Fibroblast of gingiva (primary cell): ENCODE results near the gene MTFR2.
"Not testable (repeated sequence)": the region's sequence is repeated elsewhere in the genome, so short reads cannot be mapped to it uniquely, and the experiment has no call there.

ENCODE experiments used
- DNase-seq: peaks from one replicate; pipeline ENCODE4 v3.0.0-alpha.2; 2011; ENCODE audit warnings: low read depth

MTFR2 gene

DNA sequence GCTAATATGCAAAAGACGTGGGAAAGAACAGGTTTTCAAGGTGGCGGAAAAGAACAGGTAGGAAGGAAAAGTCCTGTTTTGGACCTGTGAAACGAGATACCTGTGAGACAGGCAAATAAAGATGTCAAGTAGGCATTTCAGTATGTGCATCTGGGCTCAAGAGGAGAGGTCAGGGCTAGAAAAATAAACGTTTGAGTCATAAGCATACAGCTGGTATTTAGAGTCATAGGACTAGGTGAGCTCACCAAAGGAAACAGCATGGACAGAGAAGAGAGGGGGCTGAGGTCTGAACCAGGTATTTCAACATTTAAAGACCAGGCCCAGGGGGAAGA is 14.9 kb downstream of the MTFR2 start:
- no peak for DNase-seq

DNA sequence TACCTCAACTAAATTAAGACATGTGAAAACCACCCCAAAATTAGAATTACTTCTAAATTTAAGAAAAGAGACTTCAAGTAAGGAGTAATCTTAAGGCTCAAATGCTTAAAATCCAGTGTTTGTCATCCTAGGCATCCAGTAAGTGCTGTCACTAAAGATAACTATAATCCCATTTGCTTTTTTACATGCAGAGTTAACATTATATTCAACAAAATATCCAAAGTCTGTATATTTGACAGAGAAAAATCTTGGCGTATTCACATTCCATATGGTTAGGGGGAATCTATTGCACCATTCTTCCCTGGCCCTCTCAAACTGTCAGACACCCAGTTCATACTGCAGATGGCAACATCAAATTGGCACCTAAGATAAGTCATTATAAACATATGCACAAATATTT is 17.4 kb downstream of the MTFR2 start:
- no peak for DNase-seq

DNA sequence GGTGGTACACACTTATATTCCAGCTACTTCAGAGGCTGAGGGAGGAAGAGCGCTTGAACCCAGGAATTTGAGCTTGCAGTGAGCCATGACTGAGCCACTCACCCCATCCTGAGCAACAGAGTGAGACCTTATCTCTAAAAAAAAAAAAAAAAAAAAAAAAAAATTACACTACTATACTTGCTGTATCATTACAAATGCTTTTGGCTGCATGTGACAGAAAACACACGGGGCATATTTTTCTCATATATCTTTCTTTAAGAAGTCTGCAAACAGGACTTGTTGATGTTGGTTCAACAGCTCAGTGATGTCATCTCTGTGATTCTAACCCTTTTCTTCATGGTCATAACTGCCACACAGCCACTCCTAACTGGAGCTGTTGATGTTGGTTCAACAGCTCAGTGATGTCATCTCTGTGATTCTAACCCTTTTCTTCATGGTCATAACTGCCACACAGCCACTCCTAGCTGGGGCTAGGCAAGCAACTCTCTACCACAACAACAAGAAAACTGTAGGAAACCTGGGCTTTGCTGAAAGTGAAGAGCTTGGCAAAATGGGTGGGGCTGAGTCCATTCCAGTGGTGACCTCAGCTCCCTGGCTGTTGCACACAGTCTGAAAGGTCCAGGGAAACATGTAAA is 19.8 kb downstream of the MTFR2 start:
- DNase-seq, result no peak

DNA sequence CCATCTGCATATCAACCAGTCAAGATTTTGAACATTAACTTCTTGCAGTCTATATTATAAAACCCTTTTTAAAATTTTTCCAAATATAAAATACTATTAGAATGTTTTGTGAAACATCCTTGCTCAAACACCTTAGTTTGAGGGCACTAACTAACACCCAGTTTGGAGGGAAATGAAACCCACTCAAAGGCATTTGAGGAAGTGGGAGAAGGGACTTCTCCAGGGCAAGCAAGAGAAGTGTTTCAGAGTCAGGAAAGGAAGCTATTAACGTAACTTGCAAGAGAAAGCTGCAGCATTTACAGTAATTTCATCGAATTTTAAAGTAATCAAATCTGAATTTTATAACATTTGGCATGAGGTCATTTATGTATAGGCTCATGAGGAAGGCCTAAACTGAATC is 21.3 kb downstream of the MTFR2 start:
- DNase-seq, result no peak

DNA sequence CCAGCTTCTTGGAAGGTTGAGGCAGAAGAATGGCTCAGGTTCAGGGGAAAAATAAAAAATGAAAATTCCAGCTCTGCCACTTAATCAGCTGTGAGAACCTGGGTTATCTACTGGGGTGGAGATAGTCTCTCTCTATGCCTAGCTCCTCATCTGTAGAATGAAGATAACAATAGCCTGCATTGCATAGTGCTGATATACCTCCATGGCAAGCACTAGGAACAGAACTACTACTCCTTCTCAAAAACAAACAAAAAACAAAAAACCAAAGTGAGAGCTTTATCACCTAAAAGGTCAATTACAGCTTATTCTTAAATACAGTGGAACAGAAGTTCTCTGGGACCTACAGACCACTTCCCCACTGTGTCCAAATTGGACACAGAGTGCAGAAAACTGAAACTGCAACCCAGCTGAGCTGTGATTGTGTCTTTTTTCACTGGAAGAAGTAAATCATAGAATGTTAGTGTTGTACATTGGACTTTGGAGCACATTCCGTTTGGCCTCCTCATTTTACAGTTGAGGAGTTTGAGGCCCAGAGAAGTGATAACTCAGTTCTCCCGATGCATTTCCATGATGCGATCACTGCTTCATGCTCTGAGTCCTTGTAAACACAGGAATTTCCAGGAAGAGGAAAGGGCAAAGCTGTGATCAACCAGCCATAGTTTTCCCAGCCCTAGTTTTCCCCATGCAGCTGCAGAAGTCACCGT is 23.3 kb downstream of the MTFR2 start:
- DNase-seq, result no peak

DNA sequence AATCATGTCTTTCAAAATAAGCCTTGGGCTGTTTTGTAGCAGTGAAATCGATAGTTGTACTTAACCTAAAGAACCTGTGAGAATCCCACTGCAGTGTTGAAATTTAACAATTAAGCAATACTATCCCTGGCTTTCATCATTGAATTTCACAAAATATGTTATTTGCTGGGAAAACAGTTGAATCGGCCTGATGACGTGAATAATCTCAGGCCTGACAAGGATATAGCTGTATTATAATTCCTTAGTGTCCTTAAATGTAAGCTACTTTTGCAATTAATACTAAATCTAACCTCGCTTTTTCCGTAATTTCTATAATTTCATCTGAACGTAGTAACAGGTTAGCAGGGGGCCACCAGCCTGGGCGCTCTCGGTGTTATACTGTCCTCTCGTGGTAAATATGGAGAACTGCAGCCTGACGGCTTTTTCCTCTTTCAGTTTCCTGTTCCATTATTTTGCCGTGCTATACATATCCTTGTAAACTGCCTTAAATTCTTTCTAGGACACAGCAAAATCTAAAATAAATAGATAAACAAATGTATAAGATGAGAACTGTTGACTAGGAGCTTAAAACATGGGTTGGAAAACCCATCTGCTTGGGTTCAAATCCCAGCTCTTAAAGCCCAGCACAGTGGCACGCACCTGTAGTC is 24.0 kb downstream of the MTFR2 start:
- DNase-seq, result peak; percentile 73

DNA sequence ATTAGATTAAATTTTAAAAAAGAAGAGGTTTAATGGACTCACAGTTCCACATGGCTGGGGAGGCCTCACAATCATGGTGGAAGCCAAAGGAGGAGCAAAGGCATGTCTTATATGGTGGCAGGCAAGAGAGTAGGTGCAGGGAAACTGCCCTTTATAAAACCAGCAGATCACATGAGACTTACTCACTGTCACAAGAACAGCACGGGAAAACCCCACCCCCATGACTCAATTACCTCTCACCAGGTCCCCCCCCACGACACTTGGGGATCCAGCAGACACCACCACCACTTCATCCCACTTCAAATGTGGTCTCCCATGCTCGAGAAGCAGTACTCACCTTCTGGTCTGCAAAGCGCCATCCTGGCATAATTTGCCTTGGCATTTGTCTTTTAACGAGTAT is 24.6 kb downstream of the MTFR2 start:
- no peak for DNase-seq

DNA sequence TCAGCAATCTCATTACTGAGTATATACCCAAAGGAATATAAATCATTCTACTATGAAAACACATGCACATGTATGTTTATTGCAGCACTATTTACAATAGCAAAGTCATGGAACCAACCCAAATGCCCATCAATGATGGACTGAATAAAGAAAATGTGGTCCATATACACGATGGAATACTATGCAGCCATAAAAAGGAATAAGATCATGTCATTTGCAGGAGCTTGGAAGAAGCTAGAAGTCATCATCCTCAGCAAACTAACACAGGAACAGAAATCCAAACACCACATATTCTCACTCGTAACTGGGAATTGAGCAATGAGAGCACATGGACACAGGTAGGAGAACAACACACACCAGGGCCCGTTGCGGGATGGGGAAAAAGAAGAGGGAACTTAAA is 25.1 kb downstream of the MTFR2 start:
- not testable (repeated sequence) for DNase-seq

DNA sequence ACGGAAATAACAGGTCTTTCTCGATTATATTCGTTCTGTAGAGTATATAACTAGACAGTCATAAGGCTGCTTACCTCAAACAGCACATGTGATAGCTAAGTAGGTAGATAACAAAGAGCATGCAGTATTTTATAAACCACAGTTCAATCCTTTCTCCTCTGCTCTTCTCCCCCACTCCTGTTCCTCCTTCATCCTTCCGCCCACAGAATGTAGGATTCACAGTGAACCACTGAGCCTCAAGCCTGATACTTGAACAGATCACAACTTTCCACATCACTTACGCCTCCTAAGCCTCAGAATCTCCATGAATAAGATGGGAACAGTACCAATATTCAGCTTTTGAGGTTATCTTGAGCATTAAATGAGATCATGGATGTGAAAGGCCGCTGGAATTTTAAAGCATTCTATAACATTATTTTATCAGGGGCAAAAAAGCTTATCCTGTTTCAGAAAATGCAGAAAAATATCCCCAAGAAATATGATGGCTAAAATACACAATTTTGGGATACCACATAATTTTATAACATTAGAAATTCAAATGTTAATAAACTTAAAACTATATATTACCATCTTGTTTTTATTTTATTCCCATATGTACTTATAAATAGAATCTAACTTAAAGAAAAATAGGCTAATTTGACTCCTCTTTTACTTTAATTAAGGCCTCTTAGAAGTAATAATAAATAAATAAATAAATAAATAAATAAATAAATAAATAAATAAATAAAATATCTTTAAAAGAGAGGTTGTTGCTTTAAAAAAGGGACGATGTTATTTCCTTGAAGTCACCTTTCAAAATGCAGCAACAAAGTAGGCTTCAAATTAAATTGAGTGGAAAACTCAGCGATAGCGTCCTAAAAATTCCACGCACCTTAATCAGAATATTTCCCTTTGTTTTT is 33.4 kb downstream of the MTFR2 start:
- no peak for DNase-seq

DNA sequence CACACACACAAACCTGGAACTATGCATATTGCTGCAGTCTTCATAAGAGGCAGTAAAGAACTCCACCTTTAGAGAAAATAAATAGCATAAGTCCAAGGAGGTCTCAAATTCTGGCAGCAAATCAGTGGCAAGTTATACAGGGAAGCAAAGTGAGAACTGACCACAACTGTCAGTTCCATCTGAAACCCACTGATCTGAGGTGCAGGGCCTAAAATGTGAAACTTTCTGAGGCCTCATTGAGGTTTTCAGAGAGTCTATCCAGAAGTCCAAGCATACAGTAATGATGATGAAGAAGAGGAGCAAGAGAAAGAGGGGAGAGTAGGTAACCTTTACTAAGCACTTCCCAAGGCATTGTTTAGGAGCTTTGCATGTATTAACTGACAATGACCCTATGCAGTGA is 36.3 kb downstream of the MTFR2 start:
- no peak for DNase-seq

DNA sequence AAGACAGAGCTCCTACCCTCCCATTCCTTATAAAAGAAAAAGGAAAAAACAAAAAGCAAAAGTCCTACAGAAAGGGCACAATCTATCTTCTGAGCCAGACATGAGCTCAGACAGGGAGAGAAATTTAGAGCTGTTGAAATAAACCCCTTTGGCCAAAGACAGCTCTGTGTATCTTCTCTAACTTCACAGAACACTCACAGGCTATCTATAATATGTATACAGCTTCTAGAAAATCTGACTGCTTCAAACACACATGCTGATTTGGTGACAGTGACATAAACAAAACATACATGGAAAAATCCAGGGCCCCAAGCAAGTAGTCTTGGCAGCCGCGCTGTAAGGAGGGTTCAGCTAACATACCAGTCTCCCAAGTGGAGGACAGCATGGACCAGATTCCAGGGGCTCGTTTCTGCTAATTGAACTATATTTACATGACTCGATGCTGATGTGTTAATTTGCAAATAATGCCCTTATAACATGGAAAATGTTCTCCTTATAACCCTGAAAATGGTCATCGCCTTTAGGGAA is 37.0 kb downstream of the MTFR2 start:
- no peak for DNase-seq

DNA sequence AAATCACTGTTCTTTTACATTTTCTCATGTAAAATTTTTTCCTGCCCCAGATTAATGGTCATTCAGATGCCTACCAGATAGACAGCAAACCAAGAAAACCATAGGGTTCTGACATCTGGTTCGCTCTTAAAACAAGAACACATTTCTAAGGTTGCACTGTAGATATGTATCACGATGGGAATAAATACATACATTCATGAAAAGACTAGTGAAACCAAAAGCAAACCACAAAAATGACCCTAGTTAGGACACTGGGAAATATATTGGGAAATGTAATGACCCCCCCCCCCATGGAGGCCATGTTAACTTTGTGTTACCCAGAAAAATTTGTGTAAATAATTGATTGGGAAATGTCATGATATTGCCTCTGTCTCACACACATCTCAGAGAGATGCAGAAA is 37.5 kb downstream of the MTFR2 start:
- DNase-seq, result no peak

DNA sequence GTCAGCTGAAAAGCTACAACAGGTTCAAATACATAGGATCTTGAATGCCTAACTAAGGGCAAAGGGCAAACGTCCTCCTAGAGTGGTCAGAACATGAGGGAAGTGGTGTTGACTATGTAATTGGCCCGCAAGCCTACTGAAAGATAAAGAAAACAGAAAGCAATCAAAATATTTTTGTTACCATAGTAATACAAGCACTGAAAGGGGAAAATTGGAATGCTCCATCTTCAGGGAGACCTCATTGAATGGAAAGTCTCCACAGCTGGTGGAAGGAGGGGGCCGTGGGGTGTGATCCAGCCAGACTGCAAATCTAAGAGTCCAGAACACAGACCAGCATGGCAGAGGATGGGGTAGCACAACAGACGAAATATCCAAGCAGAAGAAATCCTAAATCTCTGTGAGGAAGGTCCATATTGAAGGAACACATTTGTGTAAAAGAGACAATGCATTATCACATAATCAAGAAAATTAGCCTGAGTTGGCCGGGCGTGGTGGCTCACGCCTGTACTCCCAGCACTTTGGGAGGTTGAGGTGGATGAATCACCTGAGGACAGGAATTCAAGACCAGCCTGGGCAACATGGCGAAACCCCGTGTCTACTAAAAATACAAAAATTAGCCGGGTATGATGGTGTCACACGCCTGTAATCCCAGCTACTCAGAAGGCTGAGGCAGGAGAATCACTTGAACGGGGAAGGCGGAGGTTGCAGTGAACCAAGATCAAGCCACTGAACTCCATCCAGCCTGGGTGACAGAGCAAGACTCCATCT is 39.5 kb downstream of the MTFR2 start:
- no peak for DNase-seq

DNA sequence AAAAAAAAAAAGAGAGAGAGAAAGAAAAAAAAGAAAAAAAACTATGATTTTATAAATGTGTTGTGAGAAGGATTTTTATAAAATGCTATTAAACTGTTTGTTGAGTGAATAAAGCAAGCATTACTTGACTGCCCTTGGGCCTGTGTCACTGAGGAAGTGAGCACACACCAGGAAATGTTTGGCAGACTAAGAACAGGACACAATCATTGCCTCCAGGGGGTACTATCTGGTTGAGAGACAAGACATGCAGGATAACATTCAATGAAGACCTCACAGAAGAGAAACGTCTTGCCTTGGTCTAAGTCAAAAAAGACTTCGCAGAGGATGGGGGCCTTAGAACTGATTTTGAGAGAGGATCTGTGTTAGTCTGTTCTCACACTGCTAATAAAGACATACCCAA is 40.6 kb downstream of the MTFR2 start:
- DNase-seq, result no peak

DNA sequence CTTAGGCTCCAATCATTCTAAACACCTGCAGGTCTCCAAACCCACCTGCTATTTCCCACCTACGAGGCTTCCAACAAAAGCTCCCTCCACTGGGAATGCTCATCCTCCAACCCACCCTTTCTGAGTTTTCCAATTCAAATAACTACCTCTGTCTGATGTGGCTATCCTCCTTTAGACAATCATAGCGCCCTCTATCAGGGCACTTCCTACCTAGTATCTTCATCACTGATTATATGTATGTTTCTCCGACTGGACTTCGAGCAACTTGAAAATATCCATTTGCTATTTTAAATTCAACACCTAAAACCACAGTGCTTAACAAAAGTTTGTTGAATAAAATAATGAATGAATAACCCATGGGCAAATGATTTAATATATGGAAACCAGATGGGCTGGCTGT is 41.3 kb downstream of the MTFR2 start:
- no peak for DNase-seq

DNA sequence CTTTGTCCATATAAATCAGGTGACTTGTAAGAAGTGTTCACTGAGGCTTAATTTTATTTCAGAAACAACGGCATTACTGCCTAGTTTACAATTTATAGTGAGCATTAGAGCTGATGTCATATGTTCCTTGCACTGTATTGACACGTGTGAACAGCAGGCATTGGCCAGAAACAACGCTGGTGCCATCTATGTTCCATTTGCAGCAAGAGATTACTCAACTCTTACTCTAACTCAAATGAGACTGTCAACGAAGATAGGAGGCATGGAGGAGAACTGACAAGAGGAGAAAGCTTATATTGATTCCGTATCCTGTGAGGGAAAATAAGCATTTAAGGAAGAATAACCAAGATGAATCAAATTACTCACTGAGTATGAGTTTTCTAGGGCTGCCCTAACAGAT is 48.4 kb downstream of the MTFR2 start:
- peak; percentile 12 for DNase-seq

DNA sequence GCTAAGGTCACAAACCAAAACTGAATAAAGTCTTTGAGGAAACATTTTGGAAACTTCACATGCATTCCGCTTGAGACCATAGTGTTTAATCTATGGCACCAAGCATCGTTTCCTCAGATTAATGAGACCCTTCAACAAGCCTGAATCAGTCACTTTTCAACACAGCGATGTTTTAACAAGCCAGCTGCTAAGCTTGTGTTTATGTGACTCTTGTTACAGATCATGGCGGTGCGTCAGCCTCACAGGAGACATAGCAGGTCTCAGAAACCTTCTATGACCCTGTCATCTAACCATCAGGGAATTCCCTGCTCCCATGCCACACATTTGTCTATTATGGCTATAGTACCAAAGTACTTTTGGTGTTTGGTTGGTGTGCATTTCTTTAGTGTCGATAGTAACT is 57.2 kb downstream of the MTFR2 start:
- no peak for DNase-seq

DNA sequence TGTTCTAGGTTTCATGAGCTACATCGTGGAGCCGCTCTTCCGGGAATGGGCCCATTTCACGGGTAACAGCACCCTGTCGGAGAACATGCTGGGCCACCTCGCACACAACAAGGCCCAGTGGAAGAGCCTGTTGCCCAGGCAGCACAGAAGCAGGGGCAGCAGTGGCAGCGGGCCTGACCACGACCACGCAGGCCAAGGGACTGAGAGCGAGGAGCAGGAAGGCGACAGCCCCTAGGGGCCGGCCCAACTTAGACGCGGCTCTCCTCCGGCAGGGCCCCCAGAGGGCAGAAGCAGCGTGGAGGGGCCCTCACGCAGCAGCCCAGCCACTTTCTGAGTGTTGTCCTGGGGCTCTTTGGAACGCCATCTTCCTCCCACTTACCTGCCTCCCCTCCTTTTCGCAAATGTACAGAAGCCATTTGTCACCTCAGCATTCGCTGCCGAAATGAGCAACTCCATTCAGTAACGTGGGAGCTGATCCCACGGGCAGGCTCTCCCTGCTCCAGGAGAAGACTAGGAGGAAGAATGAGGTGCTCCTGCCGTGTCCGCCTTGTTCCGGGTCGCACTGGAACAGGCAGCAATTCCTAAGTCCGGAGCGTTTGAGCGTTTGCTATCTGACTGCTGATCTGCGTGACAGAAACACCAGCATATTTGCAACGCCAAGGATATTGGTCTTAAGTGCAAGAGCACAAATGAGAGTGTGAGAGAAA is 58.4 kb downstream of the MTFR2 start:
- no peak for DNase-seq

DNA sequence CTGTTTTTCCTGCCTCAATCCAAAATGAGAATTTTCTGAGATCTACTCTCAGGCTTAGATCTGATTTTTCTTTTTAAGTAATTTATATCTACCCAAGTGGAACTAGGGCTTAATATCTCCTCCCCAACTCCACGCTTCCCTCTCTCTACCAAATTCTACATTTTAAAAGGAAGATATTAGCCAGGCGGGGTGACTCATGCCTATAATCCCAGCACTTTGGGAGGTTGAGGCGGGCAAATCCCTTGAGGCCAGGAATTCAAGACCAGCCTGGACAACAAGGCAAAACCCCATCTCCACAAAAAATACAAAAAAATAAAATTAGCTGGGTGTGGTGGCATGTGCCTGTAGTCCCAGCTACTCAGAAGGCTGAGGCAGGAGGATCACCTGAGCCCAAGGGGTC is 61.0 kb downstream of the MTFR2 start:
- DNase-seq, result no peak

DNA sequence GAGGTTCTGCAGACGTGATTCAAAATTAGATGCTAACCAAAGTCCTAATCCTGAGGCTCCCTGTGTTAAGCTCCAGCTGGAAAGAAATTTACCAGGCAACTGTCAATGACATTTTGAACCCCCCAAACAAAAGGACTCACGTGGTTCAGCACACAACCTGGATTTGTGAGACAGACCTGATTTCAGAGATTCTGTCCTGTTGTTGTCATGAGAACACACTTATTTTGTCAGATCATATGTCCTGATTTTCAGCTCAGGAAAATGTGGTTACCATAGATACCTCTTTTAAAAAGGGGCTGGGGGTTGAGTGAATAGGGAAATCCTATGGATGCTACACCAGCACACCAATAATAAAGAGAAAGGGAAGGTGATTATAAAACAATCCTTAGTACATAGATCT is 61.6 kb downstream of the MTFR2 start:
- no peak for DNase-seq

DNA sequence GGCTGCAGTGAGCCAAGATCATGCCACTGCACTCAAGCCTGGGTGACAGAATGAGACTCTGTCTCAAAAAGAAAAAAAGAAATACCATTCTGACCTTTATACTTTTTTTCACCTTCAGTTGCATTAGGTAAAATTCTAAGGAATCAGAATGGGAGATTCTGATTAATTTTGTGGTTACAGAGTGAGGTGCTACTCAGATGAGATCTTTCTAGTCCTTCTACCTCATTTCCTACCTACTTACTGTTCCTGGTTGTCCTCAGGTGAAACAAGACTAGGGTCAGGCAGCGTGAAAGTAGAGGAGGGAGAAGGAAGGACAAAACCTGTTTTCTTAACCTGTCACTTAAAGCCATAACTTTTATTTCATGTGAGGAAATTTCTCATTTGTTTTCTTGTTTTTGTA is 63.7 kb downstream of the MTFR2 start:
- no peak for DNase-seq
